Stimulated activated memory B cell treated with anti-CD40 and anti-IgM and Interleukin-4, amounts not matched to agents 10 μg/mL and 1 μg/mL and 100 μg/mL, for 72 hours (primary cell): ENCODE results near the gene OPHN1.

Experiments
- ATAC-seq: fragments of 150-1000 bp; cut with Tn5 transposase; 2 replicates; pipeline ENCODE4 v1.10.0; 2021
- H3K27ac Mint-ChIP-seq: one replicate; pipeline ENCODE4 v1.8.0; 2022; ENCODE audit warnings: mild to moderate bottlenecking, mixed read lengths
- H3K27me3 Mint-ChIP-seq: one replicate; pipeline ENCODE4 v1.8.0; 2022; ENCODE audit warnings: mixed read lengths
- H3K36me3 Mint-ChIP-seq: one replicate; pipeline ENCODE4 v1.8.0; 2022; ENCODE audit warnings: mixed read lengths
- H3K4me1 Mint-ChIP-seq: one replicate; pipeline ENCODE4 v1.8.0; 2022; ENCODE audit warnings: mixed read lengths
- H3K4me3 Mint-ChIP-seq: one replicate; pipeline ENCODE4 v1.8.0; 2022; ENCODE audit warnings: mild to moderate bottlenecking, moderate library complexity, mixed read lengths
- H3K9me3 Mint-ChIP-seq: one replicate; pipeline ENCODE4 v1.8.0; 2022; ENCODE audit warnings: mixed read lengths

The OPHN1 gene

GRCh38 chrX:68439341-68439740 is 6.0 kb upstream of the OPHN1 start:
- ATAC-seq, result no peak
- H3K9me3 Mint-ChIP-seq, result no peaks in the 10 kb centered on the region
- H3K27me3 Mint-ChIP-seq, result peaks cover 9% of the 10 kb centered on the region
- H3K4me3 Mint-ChIP-seq, result no peak overlapping the region
- H3K27ac Mint-ChIP-seq, result no peak overlapping the region
- peaks cover under 1% of the 10 kb centered on the region for H3K4me1 Mint-ChIP-seq
- no peaks in the 10 kb centered on the region for H3K36me3 Mint-ChIP-seq

- no peak overlapping the region for H3K27ac Mint-ChIP-seq
- no peaks in the 10 kb centered on the region for H3K9me3 Mint-ChIP-seq
- no peaks in the 10 kb centered on the region for H3K36me3 Mint-ChIP-seq
- H3K4me3 Mint-ChIP-seq, result no peak overlapping the region
- peaks cover 16% of the 10 kb centered on the region for H3K27me3 Mint-ChIP-seq
- H3K4me1 Mint-ChIP-seq, result peaks cover 8% of the 10 kb centered on the region
- ATAC-seq, result no peak
Observed at GRCh38 chrX:68438575-68438974, 5.3 kb upstream of the OPHN1 start.

- Mint-ChIP-seq H3K4me1 (peaks cover 18% of the 10 kb centered on the region), H3K36me3 (no peaks in the 10 kb centered on the region), H3K4me3 (peak overlapping the region; percentile 61), H3K27ac (peak overlapping the region; percentile 36), H3K27me3 (peaks cover 37% of the 10 kb centered on the region), H3K9me3 (no peaks in the 10 kb centered on the region)
- ATAC-seq, result no peak
Observed at GRCh38 chrX:68433981-68434299, 645 bp upstream of the OPHN1 start.

GRCh38 chrX:68432648-68433047 is 647 bp downstream of the OPHN1 start:
- peaks cover 37% of the 10 kb centered on the region for H3K27me3 Mint-ChIP-seq
- no peaks in the 10 kb centered on the region for H3K36me3 Mint-ChIP-seq
- H3K4me3 Mint-ChIP-seq, result peak overlapping the region; percentile 61
- no peak for ATAC-seq
- peaks cover 18% of the 10 kb centered on the region for H3K4me1 Mint-ChIP-seq
- H3K9me3 Mint-ChIP-seq, result no peaks in the 10 kb centered on the region
- H3K27ac Mint-ChIP-seq, result no peak overlapping the region

GRCh38 chrX:68431836-68432235 is 1.5 kb downstream of the OPHN1 start:
- ATAC-seq, result no peak
- Mint-ChIP-seq H3K9me3 (no peaks in the 10 kb centered on the region), H3K27me3 (peaks cover 37% of the 10 kb centered on the region), H3K27ac (no peak overlapping the region), H3K4me3 (no peak overlapping the region), H3K36me3 (no peaks in the 10 kb centered on the region), H3K4me1 (peaks cover 18% of the 10 kb centered on the region)

GRCh38 chrX:68429216-68429615 is 4.1 kb downstream of the OPHN1 start:
- Mint-ChIP-seq H3K27ac (no peak overlapping the region), H3K4me3 (no peak overlapping the region), H3K4me1 (peaks cover 16% of the 10 kb centered on the region), H3K27me3 (peaks cover 27% of the 10 kb centered on the region), H3K9me3 (no peaks in the 10 kb centered on the region), H3K36me3 (no peaks in the 10 kb centered on the region)
- ATAC-seq, result no peak

GRCh38 chrX:68428431-68428830 is 4.9 kb downstream of the OPHN1 start:
- Mint-ChIP-seq H3K9me3 (no peaks in the 10 kb centered on the region), H3K27me3 (peaks cover 19% of the 10 kb centered on the region), H3K27ac (no peak overlapping the region), H3K36me3 (no peaks in the 10 kb centered on the region), H3K4me1 (peaks cover 8% of the 10 kb centered on the region), H3K4me3 (no peak overlapping the region)
- ATAC-seq, result no peak

GRCh38 chrX:68424719-68425118 is 8.6 kb downstream of the OPHN1 start:
- Mint-ChIP-seq H3K27me3 (no peaks in the 10 kb centered on the region), H3K4me3 (no peak overlapping the region), H3K9me3 (peaks cover 2% of the 10 kb centered on the region), H3K36me3 (no peaks in the 10 kb centered on the region), H3K4me1 (no peaks in the 10 kb centered on the region), H3K27ac (no peak overlapping the region)
- ATAC-seq, result no peak

- no peaks in the 10 kb centered on the region for H3K4me1 Mint-ChIP-seq
- H3K27me3 Mint-ChIP-seq, result no peaks in the 10 kb centered on the region
- no peak overlapping the region for H3K4me3 Mint-ChIP-seq
- ATAC-seq, result no peak
- no peaks in the 10 kb centered on the region for H3K36me3 Mint-ChIP-seq
- H3K9me3 Mint-ChIP-seq, result peaks cover 2% of the 10 kb centered on the region
- no peak overlapping the region for H3K27ac Mint-ChIP-seq
Observed at GRCh38 chrX:68422478-68422877, 10.8 kb downstream of the OPHN1 start.

- no peak for ATAC-seq
- Mint-ChIP-seq H3K27me3 (no peaks in the 10 kb centered on the region), H3K4me1 (no peaks in the 10 kb centered on the region), H3K27ac (no peak overlapping the region), H3K36me3 (no peaks in the 10 kb centered on the region), H3K4me3 (no peak overlapping the region), H3K9me3 (peaks cover 2% of the 10 kb centered on the region)
Observed at GRCh38 chrX:68421636-68422035, 11.7 kb downstream of the OPHN1 start.

- H3K27me3 Mint-ChIP-seq, result no peaks in the 10 kb centered on the region
- no peak for ATAC-seq
- H3K36me3 Mint-ChIP-seq, result no peaks in the 10 kb centered on the region
- no peaks in the 10 kb centered on the region for H3K4me1 Mint-ChIP-seq
- peaks cover 2% of the 10 kb centered on the region for H3K9me3 Mint-ChIP-seq
- H3K27ac Mint-ChIP-seq, result no peak overlapping the region
- no peak overlapping the region for H3K4me3 Mint-ChIP-seq
Observed at GRCh38 chrX:68420559-68420958, 12.7 kb downstream of the OPHN1 start.

GRCh38 chrX:68419975-68420374 is 13.3 kb downstream of the OPHN1 start:
- H3K9me3 Mint-ChIP-seq, result peaks cover 2% of the 10 kb centered on the region
- no peaks in the 10 kb centered on the region for H3K36me3 Mint-ChIP-seq
- no peaks in the 10 kb centered on the region for H3K27me3 Mint-ChIP-seq
- no peak overlapping the region for H3K4me3 Mint-ChIP-seq
- no peaks in the 10 kb centered on the region for H3K4me1 Mint-ChIP-seq
- no peak overlapping the region for H3K27ac Mint-ChIP-seq
- no peak for ATAC-seq

- no peak for ATAC-seq
- H3K4me3 Mint-ChIP-seq, result no peak overlapping the region
- H3K27me3 Mint-ChIP-seq, result no peaks in the 10 kb centered on the region
- H3K9me3 Mint-ChIP-seq, result peaks cover 2% of the 10 kb centered on the region
- no peak overlapping the region for H3K27ac Mint-ChIP-seq
- H3K36me3 Mint-ChIP-seq, result no peaks in the 10 kb centered on the region
- H3K4me1 Mint-ChIP-seq, result no peaks in the 10 kb centered on the region
Observed at GRCh38 chrX:68417651-68418050, 15.6 kb downstream of the OPHN1 start.

GRCh38 chrX:68416592-68416991 is 16.7 kb downstream of the OPHN1 start:
- H3K27ac Mint-ChIP-seq, result no peak overlapping the region
- H3K27me3 Mint-ChIP-seq, result no peaks in the 10 kb centered on the region
- no peaks in the 10 kb centered on the region for H3K9me3 Mint-ChIP-seq
- ATAC-seq, result no peak
- H3K4me1 Mint-ChIP-seq, result no peaks in the 10 kb centered on the region
- H3K4me3 Mint-ChIP-seq, result no peak overlapping the region
- H3K36me3 Mint-ChIP-seq, result no peaks in the 10 kb centered on the region

GRCh38 chrX:68415316-68415715 is 18.0 kb downstream of the OPHN1 start:
- no peak for ATAC-seq
- Mint-ChIP-seq H3K27ac (no peak overlapping the region), H3K4me3 (no peak overlapping the region), H3K9me3 (no peaks in the 10 kb centered on the region), H3K36me3 (no peaks in the 10 kb centered on the region), H3K4me1 (no peaks in the 10 kb centered on the region), H3K27me3 (no peaks in the 10 kb centered on the region)

GRCh38 chrX:68413254-68413653 is 20.0 kb downstream of the OPHN1 start:
- H3K4me3 Mint-ChIP-seq, result no peak overlapping the region
- H3K27ac Mint-ChIP-seq, result no peak overlapping the region
- no peaks in the 10 kb centered on the region for H3K9me3 Mint-ChIP-seq
- H3K4me1 Mint-ChIP-seq, result no peaks in the 10 kb centered on the region
- no peak for ATAC-seq
- H3K27me3 Mint-ChIP-seq, result no peaks in the 10 kb centered on the region
- H3K36me3 Mint-ChIP-seq, result no peaks in the 10 kb centered on the region

GRCh38 chrX:68411729-68412128 is 21.6 kb downstream of the OPHN1 start:
- Mint-ChIP-seq H3K27me3 (no peaks in the 10 kb centered on the region), H3K36me3 (no peaks in the 10 kb centered on the region), H3K27ac (no peak overlapping the region), H3K9me3 (no peaks in the 10 kb centered on the region), H3K4me1 (no peaks in the 10 kb centered on the region), H3K4me3 (no peak overlapping the region)
- ATAC-seq, result no peak
